Adrenal gland (tissue), 12 donors: ENCODE data around the gene SNN. TPM values are rescaled to one million over a fixed set of nuclear protein-coding genes. Genes with fewer than 3 reads are reported as not detected.

Source experiments
- DNase-seq, 7 donors: peaks; one replicate each; pipeline ENCODE4 v3.0.0-alpha.2; 2019 to 2020
- H3K27ac ChIP-seq, 5 donors: fragments of 200-600 bp; sonication (generic) in 4 of 5; 1 replicate in 3 of 5; 2 replicates in 2 of 5; pipeline versions ENCODE4 v1.5.1 to v1.8.0; 2016 to 2020; ENCODE audit warnings: mild to moderate bottlenecking in 1 of 5
- H3K27me3 ChIP-seq: fragments of 200-600 bp; 2 replicates; pipeline ENCODE4 v1.8.0; 2021
- H3K36me3 ChIP-seq, 2 donors: fragments of 200-600 bp; replicated peaks in 1 of 2; 1 replicate in 1 of 2; 2 replicates in 1 of 2; pipeline versions ENCODE4 v1.5.1 to v1.8.0; 2018 to 2022
- H3K4me1 ChIP-seq, 2 donors: fragments of 200-600 bp; replicated peaks in 1 of 2; 1 replicate in 1 of 2; 2 replicates in 1 of 2; pipeline versions ENCODE4 v1.5.1 to v1.8.0; 2018 to 2021
- H3K4me3 ChIP-seq, 4 donors: fragments of 200-600 bp; sonication (generic) in 3 of 4; one replicate each; pipeline ENCODE4 v1.5.1; 2016 to 2018
- H3K9me3 ChIP-seq, 3 donors: fragments of 200-600 bp; sonication (generic) in 1 of 3; replicated peaks in 1 of 3; 1 replicate in 2 of 3; 2 replicates in 1 of 3; pipeline versions ENCODE4 v1.5.1 to v1.8.0; 2016 to 2021
- POLR2A ChIP-seq, 2 donors: fragments of 450-650 bp; IDR thresholded peaks; one replicate each; pipeline ENCODE4 v1.6.1; 2017; ENCODE audit warnings: antibody characterized with exemption in 2 of 2, mild to moderate bottlenecking in 2 of 2, moderate library complexity in 1 of 2
- WGBS, 4 donors: extraction: QIAGEN DNeasy Blood & Tissue Kit in 2 of 4; methylation state at CpG; one replicate each; pipeline versions ENCODE4 v1.1.5 to v1.1.7; 2013 to 2017; 5-methylcytosine and 5-hydroxymethylcytosine counted together
- intact Hi-C, 2 donors: fragments of 100-400 bp; cut with DNase I; formaldehyde crosslinking; loops; one replicate each; pipeline versions ENCODE4 v1.14.1 to v1.15.0; 2022 to 2023
- polyA plus RNA-seq, 3 donors: library from polyadenylated mRNA; stranded (reverse); fragments of 200-250 nt in 2 of 3; fragments of 350-450 nt in 1 of 3; fragmentation: Illumina TruSeq in 1 of 3; extraction: RNeasy Lipid Tissue Mini Kit (QIAGEN cat#74804) in 1 of 3; gene quantifications; one replicate each; pipeline ENCODE4 v1.2.3, GENCODE V29; 2013 to 2014
- total RNA-seq, 9 donors: library from RNA; depleted of rRNA in 4 of 9; stranded (reverse); fragments of >200 nt in 4 of 9; fragments of 120-200 nt in 1 of 9; fragmentation: NEBNext Ultra II Directional in 1 of 9; extraction: Animal tissue kit (Norgen Biotek cat#: 25700) in 1 of 9; gene quantifications; one replicate each; pipeline versions ENCODE4 v1.1.0 to v1.2.4, GENCODE V29; 2013 to 2023
- TF ChIP-seq, protein P1 (sequence below), 6 experiments: fragments of 450-650 bp in 4 of 6; fragments of 200-600 bp in 2 of 6; sonication (generic) in 1 of 6; IDR thresholded peaks; 1 replicate in 5 of 6; 2 replicates in 1 of 6; pipeline versions ENCODE4 v1.5.1 to v1.8.0; 2016 to 2021; ENCODE audit warnings: antibody characterized with exemption in 6 of 6, mild to moderate bottlenecking in 2 of 6, moderate library complexity in 1 of 6
- donor health status: healthy with polysubstance abuse.
- donor health status: Bipolar disorder and iron deficiency.
- donor health status: DM: yes; HTN: yes; CAD: no.
- donor health status: DM: no; HTN: no; CAD: no.
- donor health status: DM: no; HTN: no; CAD: no.
- donor health status: DM: yes; HTN: yes; CAD: no.

Gene SNN
- total and polyA plus RNA-seq, 12 donors, result 10.5 to 94.7 (median 39.3) TPM

DNA sequence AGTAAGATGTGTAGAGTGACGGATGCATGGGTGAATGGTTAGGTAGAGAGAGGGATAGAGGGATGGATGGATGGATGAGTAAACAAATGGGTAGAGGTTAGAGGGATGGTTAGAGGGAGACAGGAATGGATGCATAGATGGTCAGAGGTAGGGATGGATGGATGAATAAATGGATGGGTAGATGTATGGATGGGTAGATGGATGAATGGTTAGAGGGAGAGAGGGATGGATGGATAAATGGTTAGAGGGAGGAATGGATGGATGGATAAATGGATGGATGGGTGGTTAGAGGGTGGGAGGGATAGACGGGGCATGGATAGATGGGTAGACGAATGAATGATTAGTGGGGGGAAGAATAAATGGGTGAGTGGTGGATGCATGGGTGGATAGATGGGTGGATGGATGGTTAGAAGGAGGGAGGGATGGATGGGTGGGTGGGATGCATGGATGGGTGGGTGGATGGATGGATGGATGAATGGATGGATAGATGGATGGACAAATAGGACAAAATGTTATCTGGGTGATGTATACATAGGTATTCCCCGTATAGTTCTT is 29.2 kb upstream of the SNN start:
- peaks cover 10 to 17% of the 10 kb centered on the region in 2 donors for H3K4me1 ChIP-seq
- intact Hi-C loops, result no loop called here
- no peaks in the 10 kb centered on the region for H3K9me3 ChIP-seq
- no peak for DNase-seq
- TF ChIP-seq POLR2A (IDR thresholded peaks at IDR 0.05), result no peak
- TF ChIP-seq, protein P1, sequence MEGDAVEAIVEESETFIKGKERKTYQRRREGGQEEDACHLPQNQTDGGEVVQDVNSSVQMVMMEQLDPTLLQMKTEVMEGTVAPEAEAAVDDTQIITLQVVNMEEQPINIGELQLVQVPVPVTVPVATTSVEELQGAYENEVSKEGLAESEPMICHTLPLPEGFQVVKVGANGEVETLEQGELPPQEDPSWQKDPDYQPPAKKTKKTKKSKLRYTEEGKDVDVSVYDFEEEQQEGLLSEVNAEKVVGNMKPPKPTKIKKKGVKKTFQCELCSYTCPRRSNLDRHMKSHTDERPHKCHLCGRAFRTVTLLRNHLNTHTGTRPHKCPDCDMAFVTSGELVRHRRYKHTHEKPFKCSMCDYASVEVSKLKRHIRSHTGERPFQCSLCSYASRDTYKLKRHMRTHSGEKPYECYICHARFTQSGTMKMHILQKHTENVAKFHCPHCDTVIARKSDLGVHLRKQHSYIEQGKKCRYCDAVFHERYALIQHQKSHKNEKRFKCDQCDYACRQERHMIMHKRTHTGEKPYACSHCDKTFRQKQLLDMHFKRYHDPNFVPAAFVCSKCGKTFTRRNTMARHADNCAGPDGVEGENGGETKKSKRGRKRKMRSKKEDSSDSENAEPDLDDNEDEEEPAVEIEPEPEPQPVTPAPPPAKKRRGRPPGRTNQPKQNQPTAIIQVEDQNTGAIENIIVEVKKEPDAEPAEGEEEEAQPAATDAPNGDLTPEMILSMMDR (IDR thresholded peaks at IDR 0.05), result no peak
- H3K27me3 ChIP-seq, result no peaks in the 10 kb centered on the region
- WGBS, 4 donors, result 46 to 47% (median 47%) methylated on average over 4 of the region's 4 CpGs
- no peak overlapping the region for H3K4me3 ChIP-seq
- H3K36me3 ChIP-seq, result no peaks in the 10 kb centered on the region
- H3K27ac ChIP-seq, result peak overlapping the region in 1 of 5 donors; percentile 96

DNA sequence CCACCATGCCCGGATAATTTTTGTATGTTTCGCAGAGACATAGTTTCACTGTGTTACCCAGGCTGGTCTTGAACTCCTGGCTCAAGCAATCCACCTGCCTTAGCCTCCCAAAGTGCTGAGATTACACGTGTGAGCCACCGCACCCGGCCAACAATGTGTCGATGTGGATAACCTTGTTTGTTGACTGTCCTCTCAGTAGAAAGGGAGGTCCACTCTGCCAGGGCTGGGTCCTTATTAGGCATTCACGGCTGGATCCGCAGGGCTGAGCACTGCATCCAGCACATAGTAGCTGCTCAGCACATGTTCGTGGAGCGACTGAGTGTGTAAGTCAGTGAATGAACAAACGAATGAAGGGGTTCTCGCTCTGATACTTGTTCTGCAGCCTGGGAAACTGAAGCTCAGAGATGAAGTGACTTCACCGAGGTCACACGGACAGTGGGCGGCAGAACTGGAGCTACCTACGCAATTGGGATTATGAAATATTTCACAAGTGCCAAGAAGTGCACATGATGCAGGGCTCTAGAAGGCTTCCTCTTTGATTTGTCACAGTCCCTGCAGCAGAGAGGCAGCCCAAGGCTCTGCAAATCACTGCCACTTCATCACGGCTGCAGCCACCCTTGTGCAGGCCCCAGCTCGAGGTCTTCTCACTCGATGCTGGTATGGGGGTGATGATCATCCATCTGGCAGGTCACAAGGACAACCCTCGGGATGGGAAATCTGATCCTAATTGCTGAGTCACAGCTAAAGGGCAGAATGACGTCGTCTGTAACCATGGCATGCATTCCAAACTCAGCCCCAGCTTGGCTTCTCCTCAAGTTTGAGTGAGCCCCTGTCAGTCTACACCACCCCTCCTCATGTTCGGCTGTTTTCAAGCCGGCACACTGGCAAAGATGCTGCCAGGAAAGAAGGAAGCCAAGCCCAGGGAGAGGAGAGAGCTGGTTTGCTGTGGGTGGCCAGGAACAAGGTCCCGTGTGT is 28.0 kb upstream of the SNN start:
- intact Hi-C loops, result loop anchor here (2.0 to 10.0 kb wide), 4 partner anchors 75 to 245 kb away; no protein-coding TSS in a partner anchor
- peaks cover 10 to 17% of the 10 kb centered on the region in 2 donors for H3K4me1 ChIP-seq
- DNase-seq, result peak; percentile 88 to 98 (median 96)
- WGBS, 4 donors, result 20 to 29% (median 25%) methylated on average over 19 to 25 of the region's 25 CpGs
- H3K9me3 ChIP-seq, result no peaks in the 10 kb centered on the region
- peak in 1 of 2 donors; percentile 81 for TF ChIP-seq POLR2A (IDR thresholded peaks at IDR 0.05)
- TF ChIP-seq, protein P1 (IDR thresholded peaks at IDR 0.05), result no peak
- H3K27me3 ChIP-seq, result no peaks in the 10 kb centered on the region
- H3K36me3 ChIP-seq, result no peaks in the 10 kb centered on the region
- H3K27ac ChIP-seq, result peak overlapping the region; percentile 77 to 96 (median 90)
- no peak overlapping the region for H3K4me3 ChIP-seq

GRCh38 chr16:11640987-11641817 is 27.1 kb upstream of the SNN start:
- Histone ChIP-seq H3K36me3 (no peaks in the 10 kb centered on the region), H3K4me1 (peaks cover 10 to 17% of the 10 kb centered on the region in 2 donors), H3K9me3 (no peaks in the 10 kb centered on the region), H3K27me3 (no peaks in the 10 kb centered on the region), H3K27ac (peak overlapping the region; percentile 77 to 96 (median 90)), H3K4me3 (no peak overlapping the region)
- intact Hi-C loops, result loop anchor here (2.0 to 10.0 kb wide), 4 partner anchors 74 to 246 kb away; no protein-coding TSS in a partner anchor
- no peak for TF ChIP-seq POLR2A (IDR thresholded peaks at IDR 0.05)
- TF ChIP-seq, protein P1 (IDR thresholded peaks at IDR 0.05), result peak; percentile 80 to 90 (median 85)
- DNase-seq, result peak; percentile 50 to 73 (median 54)
- WGBS, 4 donors, result 29 to 48% (median 42%) methylated on average over 17 to 20 of the region's 20 CpGs
